Neural progenitor cell (in vitro differentiated cells): ENCODE results near the gene PLPPR2. TPM values are rescaled to one million over a fixed set of nuclear protein-coding genes. Genes with fewer than 3 reads are reported as not detected.
"Not testable (repeated sequence)": the region's sequence is repeated elsewhere in the genome, so short reads cannot be mapped to it uniquely, and the experiment has no call there.

Source experiments
- DNase-seq: peaks from one replicate; pipeline ENCODE4 v3.0.0-alpha.2; 2016; ENCODE audit warnings: low spot score
- H2AFZ ChIP-seq: fragments of 200-600 bp; sonication (generic); replicated peaks from 2 replicates; pipeline ENCODE4 v1.6.1; 2016; ENCODE audit warnings: antibody characterized with exemption
- H3F3A ChIP-seq: fragments of 200-600 bp; sonication (generic); 2 replicates; pipeline ENCODE4 v1.6.1; 2016; ENCODE audit warnings: antibody characterized with exemption, low read depth
- H3K27ac ChIP-seq: fragments of 200-600 bp; sonication (generic); 2 replicates; pipeline ENCODE4 v1.5.1; 2016; ENCODE audit warnings: mild to moderate bottlenecking
- H3K27me3 ChIP-seq: fragments of 200-600 bp; sonication (generic); 2 replicates; pipeline ENCODE4 v1.6.1; 2016; ENCODE audit warnings: mild to moderate bottlenecking, moderate library complexity
- H3K36me3 ChIP-seq: fragments of 200-600 bp; sonication (generic); 2 replicates; pipeline ENCODE4 v1.5.1; 2016
- H3K4me1 ChIP-seq: fragments of 200-600 bp; sonication (generic); 2 replicates; pipeline ENCODE4 v1.6.1; 2016; ENCODE audit warnings: mixed run types
- H3K4me2 ChIP-seq: fragments of 200-600 bp; sonication (generic); 2 replicates; pipeline ENCODE4 v1.6.1; 2016
- H3K4me3 ChIP-seq: fragments of 200-600 bp; sonication (generic); 2 replicates; pipeline ENCODE4 v1.5.1; 2016
- H3K79me2 ChIP-seq: fragments of 200-600 bp; sonication (generic); 2 replicates; pipeline ENCODE4 v1.6.1; 2016; ENCODE audit warnings: low read depth
- H3K9ac ChIP-seq: fragments of 200-600 bp; sonication (generic); 2 replicates; pipeline ENCODE4 v1.6.1; 2016
- H3K9me3 ChIP-seq: fragments of 200-600 bp; sonication (generic); 2 replicates; pipeline ENCODE4 v1.5.1; 2016; ENCODE audit warnings: low read depth
- H4K20me1 ChIP-seq: fragments of 200-600 bp; sonication (generic); 2 replicates; pipeline ENCODE4 v1.6.1; 2016; ENCODE audit warnings: low read depth
- H3K27ac Mint-ChIP-seq: 3 replicates; pipeline ENCODE4 v1.8.0; 2021; ENCODE audit warnings: mixed read lengths
- H3K27me3 Mint-ChIP-seq: 2 replicates; pipeline ENCODE4 v1.8.0; 2022; ENCODE audit warnings: low read depth, mild to moderate bottlenecking, inconsistent platforms, moderate library complexity, mixed read lengths; ENCODE audit not compliant: insufficient read depth
- H3K36me3 Mint-ChIP-seq: 3 replicates; pipeline ENCODE4 v1.8.0; 2021; ENCODE audit warnings: mixed read lengths
- H3K4me1 Mint-ChIP-seq: 3 replicates; pipeline ENCODE4 v1.8.0; 2021; ENCODE audit warnings: mixed read lengths
- H3K4me3 Mint-ChIP-seq: 3 replicates; pipeline ENCODE4 v1.8.0; 2021; ENCODE audit warnings: mild to moderate bottlenecking, moderate library complexity, mixed read lengths
- H3K9me3 Mint-ChIP-seq: 3 replicates; pipeline ENCODE4 v1.8.0; 2020; ENCODE audit warnings: mixed read lengths
- EZH2 ChIP-seq: fragments of 200-600 bp; sonication (generic); IDR thresholded peaks from 2 replicates; pipeline ENCODE4 v1.6.1; 2017; ENCODE audit warnings: antibody characterized with exemption, mild to moderate bottlenecking, moderate library complexity
- EZH2phosphoT487 ChIP-seq: fragments of 200-600 bp; sonication (generic); IDR thresholded peaks from 2 replicates; pipeline ENCODE4 v1.6.1; 2017; ENCODE audit warnings: antibody characterized with exemption
- total RNA-seq: library from RNA; depleted of rRNA; stranded (reverse); fragments of >200 nt; gene quantifications from 2 replicates; pipeline ENCODE4 v1.2.3, GENCODE V29; 2015; ENCODE audit warnings: low replicate concordance
- TF ChIP-seq, protein P1 (sequence below): fragments of 200-600 bp; sonication (generic); IDR thresholded peaks from 2 replicates; pipeline ENCODE4 v1.5.1; 2017; ENCODE audit warnings: antibody characterized with exemption, mild to moderate bottlenecking

The PLPPR2 gene
- total RNA-seq, 1 donor from 2014 or later = 0.80 TPM

DNA sequence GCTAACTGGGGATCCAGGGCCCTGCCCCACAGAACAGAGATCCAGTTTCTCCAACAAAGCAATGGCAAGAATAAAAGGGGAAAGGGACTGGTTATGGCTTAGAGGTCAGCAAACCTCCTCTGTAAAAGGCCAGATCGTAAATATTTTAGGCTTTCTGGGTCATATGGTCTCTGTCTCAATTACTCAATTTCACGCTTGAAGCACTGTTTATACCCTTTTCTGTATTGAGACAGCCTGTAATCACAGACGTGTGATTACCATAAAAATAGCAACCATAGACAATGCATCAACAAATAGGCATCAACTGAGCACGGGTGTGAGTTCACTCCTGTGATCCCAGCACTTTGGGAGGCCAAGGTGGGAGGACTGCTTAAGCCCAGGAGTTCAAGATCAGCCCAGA lies 25.1 kb upstream of the PLPPR2 start:
- Histone ChIP-seq H3F3A (no peaks in the 10 kb centered on the region), H3K27ac (no peak overlapping the region), H3K36me3 (no peaks in the 10 kb centered on the region), H3K27me3 (no peaks in the 10 kb centered on the region), H3K79me2 (no peaks in the 10 kb centered on the region), H4K20me1 (no peaks in the 10 kb centered on the region), H3K4me1 (no peaks in the 10 kb centered on the region), H3K4me3 (no peak overlapping the region), H3K9ac (no peak overlapping the region), H3K9me3 (no peaks in the 10 kb centered on the region), H3K4me2 (no peak overlapping the region), H2AFZ (no peak overlapping the region)
- H3K4me1 Mint-ChIP-seq = peaks cover 5% of the 10 kb centered on the region
- H3K9me3 Mint-ChIP-seq = no peaks in the 10 kb centered on the region
- H3K36me3 Mint-ChIP-seq = peaks cover 9% of the 10 kb centered on the region
- no peaks in the 10 kb centered on the region for H3K27me3 Mint-ChIP-seq
- no peak overlapping the region for H3K4me3 Mint-ChIP-seq
- H3K27ac Mint-ChIP-seq = no peak overlapping the region
- TF ChIP-seq, protein P1, sequence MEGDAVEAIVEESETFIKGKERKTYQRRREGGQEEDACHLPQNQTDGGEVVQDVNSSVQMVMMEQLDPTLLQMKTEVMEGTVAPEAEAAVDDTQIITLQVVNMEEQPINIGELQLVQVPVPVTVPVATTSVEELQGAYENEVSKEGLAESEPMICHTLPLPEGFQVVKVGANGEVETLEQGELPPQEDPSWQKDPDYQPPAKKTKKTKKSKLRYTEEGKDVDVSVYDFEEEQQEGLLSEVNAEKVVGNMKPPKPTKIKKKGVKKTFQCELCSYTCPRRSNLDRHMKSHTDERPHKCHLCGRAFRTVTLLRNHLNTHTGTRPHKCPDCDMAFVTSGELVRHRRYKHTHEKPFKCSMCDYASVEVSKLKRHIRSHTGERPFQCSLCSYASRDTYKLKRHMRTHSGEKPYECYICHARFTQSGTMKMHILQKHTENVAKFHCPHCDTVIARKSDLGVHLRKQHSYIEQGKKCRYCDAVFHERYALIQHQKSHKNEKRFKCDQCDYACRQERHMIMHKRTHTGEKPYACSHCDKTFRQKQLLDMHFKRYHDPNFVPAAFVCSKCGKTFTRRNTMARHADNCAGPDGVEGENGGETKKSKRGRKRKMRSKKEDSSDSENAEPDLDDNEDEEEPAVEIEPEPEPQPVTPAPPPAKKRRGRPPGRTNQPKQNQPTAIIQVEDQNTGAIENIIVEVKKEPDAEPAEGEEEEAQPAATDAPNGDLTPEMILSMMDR = no peak
- TF ChIP-seq EZH2 (no peak), EZH2phosphoT487 (no peak)
- no peak for DNase-seq

DNA sequence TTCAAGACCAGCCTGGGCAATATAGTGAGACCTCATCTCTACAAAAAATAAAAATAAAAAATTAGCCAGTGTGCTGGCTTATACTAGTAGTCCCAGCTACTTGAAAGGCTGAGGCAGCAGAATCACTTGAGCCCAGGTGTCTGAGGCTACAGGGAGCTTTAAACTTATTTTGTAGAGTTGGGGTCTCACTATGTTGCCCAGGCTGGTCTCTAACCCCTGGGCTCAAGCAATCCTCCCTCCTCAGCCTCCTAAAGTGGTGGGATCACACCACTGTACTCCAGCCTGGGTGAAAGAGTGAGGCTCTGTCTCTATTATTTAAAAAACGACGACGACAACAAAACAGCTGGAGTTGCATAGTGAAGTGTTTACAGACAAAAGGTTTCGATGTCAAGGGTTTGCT lies 23.7 kb upstream of the PLPPR2 start:
- Histone ChIP-seq H3K4me2 (no peak overlapping the region), H3K4me1 (no peaks in the 10 kb centered on the region), H3K27ac (no peak overlapping the region), H3K4me3 (no peak overlapping the region), H3K9ac (no peak overlapping the region), H3K27me3 (no peaks in the 10 kb centered on the region), H4K20me1 (no peaks in the 10 kb centered on the region), H3K9me3 (no peaks in the 10 kb centered on the region), H2AFZ (no peak overlapping the region), H3F3A (no peaks in the 10 kb centered on the region), H3K36me3 (no peaks in the 10 kb centered on the region), H3K79me2 (no peaks in the 10 kb centered on the region)
- no peak overlapping the region for H3K27ac Mint-ChIP-seq
- H3K4me3 Mint-ChIP-seq = no peak overlapping the region
- H3K9me3 Mint-ChIP-seq = no peaks in the 10 kb centered on the region
- H3K27me3 Mint-ChIP-seq = no peaks in the 10 kb centered on the region
- DNase-seq = no peak
- H3K4me1 Mint-ChIP-seq = peaks cover 5% of the 10 kb centered on the region
- H3K36me3 Mint-ChIP-seq = peaks cover 17% of the 10 kb centered on the region
- TF ChIP-seq EZH2phosphoT487 (no peak), EZH2 (no peak)
- TF ChIP-seq, protein P1 = no peak

DNA sequence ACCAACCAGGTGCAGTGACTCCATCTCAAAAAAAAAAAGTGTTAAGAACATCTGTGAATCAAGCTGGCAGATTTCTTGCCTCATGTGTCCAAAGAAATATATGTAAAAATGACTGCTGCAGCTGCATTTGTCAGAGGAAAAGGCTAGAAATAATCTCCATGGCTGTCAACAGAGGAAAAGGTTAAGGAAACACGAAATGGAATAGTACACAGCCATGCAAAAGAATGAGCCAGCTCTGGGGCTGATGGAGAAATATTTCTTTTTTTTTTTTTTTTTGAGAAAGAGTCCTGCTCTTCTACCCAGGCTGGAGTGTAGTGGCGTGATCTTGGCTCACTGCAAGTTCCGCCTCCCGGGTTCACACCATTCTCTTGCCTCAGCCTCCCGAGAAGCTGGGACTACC lies 22.4 kb upstream of the PLPPR2 start:
- H3K36me3 ChIP-seq = no peaks in the 10 kb centered on the region

DNA sequence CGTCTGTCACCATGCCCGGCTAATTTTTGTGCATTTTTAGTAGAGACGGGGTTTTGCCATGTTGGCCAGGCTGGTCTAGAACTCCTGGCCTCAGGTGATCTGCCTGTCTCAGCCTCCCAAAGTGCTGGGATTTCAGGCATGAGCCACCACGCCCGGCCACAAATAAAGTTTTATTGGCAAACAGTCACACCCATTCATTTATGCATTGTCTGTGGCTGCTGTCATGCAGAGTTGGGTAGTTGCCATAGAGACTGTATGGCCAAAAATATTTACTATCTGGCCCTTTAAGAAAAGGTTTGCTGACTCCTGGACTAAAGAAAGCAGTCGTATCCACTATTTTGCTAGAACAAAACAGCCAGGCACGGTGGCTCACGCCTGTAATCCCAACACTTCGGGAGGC lies 21.4 kb upstream of the PLPPR2 start:
- H3K9me3 ChIP-seq, H2AFZ ChIP-seq, H4K20me1 ChIP-seq, H3K79me2 ChIP-seq, DNase-seq, H3K27me3 ChIP-seq, H3K27ac Mint-ChIP-seq, H3K4me3 Mint-ChIP-seq, H3K4me2 ChIP-seq, H3F3A ChIP-seq, H3K27me3 Mint-ChIP-seq, H3K36me3 ChIP-seq, H3K9me3 Mint-ChIP-seq, H3K4me1 ChIP-seq, H3K27ac ChIP-seq, H3K9ac ChIP-seq, H3K4me3 ChIP-seq: not testable (repeated sequence)
- Mint-ChIP-seq H3K4me1 (peaks cover 13% of the 10 kb centered on the region), H3K36me3 (peaks cover 12% of the 10 kb centered on the region)

More for the DNA sequence above, 22.4 kb upstream of the PLPPR2 start:
- Histone ChIP-seq H3K4me1 (no peaks in the 10 kb centered on the region), H3K4me3 (no peak overlapping the region), H3K9me3 (no peaks in the 10 kb centered on the region), H4K20me1 (no peaks in the 10 kb centered on the region), H3K4me2 (no peak overlapping the region), H2AFZ (no peak overlapping the region), H3F3A (no peaks in the 10 kb centered on the region), H3K9ac (no peak overlapping the region), H3K27ac (no peak overlapping the region), H3K79me2 (no peaks in the 10 kb centered on the region), H3K27me3 (no peaks in the 10 kb centered on the region)
- H3K27me3 Mint-ChIP-seq = no peaks in the 10 kb centered on the region
- H3K36me3 Mint-ChIP-seq = peaks cover 12% of the 10 kb centered on the region
- no peak overlapping the region for H3K4me3 Mint-ChIP-seq
- peaks cover 7% of the 10 kb centered on the region for H3K4me1 Mint-ChIP-seq
- TF ChIP-seq EZH2phosphoT487 = no peak
- no peaks in the 10 kb centered on the region for H3K9me3 Mint-ChIP-seq
- no peak for DNase-seq
- H3K27ac Mint-ChIP-seq = no peak overlapping the region
